GM21360 (cell line): ENCODE results near the gene SPATS2.
"Not testable (repeated sequence)": the region's sequence is repeated elsewhere in the genome, so short reads cannot be mapped to it uniquely, and the experiment has no call there.

Source experiments
- ATAC-seq: cut with Tn5 transposase; IDR thresholded peaks from one replicate; pipeline ENCODE4 v1.9.1; 2021; ENCODE audit warnings: mild to moderate bottlenecking, moderate library complexity; ENCODE audit not compliant: unreplicated experiment

The SPATS2 gene

DNA sequence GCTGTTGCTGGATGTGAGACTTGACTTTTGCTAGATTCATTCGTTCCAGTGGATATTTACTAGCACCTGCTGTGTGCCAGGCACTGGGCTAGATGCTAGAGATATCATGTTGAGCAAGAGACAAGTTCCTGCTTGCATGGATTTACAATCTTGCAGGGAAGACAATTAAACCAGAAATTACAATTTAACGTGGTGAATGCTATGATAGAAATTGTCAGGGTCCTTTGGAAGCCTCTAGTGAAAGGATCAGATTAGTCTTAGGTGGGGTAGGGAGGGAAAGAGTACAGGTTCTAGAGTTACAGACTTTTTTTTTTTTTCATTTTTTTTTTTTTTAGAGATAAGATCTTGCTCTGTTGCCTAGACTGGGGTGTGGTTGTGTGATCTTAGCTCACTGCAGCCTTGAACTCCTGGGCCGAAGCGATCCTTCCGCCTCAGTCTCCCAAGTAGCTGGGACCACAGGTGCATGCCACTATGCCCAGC lies 36.7 kb downstream of the SPATS2 start:
- no peak for ATAC-seq

DNA sequence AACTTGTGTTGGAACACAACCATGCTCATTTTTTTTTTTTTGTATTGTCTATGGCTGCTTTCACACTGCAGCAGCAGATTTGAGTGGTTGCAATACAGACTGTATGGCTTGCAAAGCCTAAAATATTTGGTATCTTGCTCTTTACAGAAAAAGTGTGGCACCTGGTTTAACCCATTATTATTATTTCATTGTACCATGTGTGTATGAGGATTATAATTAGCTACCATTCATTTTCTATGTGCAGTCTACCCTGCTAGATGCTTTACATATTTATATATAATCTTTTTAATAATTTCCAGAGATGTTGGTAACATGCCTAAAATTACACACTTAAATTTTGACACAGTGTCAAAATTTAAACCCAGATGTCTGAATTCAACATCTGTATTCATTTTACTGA lies 37.7 kb downstream of the SPATS2 start:
- ATAC-seq: no peak

DNA sequence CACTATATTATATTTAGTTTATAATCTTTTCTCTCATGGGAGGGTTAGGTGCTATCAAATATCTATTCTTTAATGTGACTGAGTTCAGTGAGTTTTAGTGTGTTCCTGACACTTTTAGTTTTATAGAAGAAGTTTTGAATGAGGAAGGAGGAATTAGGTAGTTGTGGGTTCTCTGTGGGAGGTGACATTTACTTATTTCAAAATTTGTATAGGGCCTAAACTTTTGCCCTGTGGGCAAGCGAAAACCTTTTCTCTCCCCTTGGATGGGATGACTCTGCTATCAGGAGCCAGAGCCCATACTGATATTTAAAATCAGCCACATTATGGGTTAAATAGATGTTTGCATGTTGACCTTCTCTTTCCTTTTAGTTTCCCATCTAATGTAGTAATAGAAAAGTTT lies 43.6 kb downstream of the SPATS2 start:
- ATAC-seq: no peak

DNA sequence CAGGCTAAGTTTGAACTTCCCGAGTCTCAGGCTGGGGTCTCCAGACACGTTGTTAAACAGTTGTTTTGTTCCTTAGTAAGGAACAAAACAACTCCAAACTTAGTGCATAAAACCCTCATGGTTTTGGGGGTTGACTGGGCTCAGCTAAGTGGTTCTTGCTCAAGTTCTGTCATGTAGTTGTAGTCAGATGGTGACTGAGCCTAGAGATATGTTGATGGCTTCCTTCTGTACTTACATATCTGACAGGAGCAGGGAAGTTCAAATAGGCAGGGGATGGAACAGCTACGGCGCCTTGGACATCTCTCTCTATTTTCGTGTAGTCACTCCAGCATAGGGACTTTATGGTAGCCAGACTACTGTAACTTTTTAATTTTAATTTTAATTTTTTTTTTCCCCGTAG lies 45.7 kb downstream of the SPATS2 start:
- ATAC-seq: no peak

- no peak for ATAC-seq
Measured at GRCh38 chr12:49413796-49414195, 46.5 kb downstream of the SPATS2 start.

DNA sequence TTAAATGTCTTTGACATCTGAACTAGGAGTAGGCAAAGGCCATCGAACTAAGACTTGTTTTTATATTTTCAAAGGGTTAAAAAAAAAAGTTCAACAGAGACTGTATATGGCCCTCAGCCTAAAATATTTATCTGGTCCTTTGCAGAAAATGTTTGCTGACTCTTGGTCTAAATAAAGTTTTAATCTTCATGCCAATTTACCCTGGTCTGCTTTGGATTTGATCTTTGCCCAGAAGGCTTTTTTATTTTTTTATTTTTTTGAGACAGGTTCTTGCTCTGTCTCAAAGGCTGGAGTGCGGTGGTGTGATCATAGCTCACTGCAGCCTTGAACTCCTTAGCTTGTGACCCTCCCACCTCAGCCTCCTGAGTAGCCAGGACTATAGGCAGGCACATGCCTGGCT lies 47.1 kb downstream of the SPATS2 start:
- no peak for ATAC-seq

DNA sequence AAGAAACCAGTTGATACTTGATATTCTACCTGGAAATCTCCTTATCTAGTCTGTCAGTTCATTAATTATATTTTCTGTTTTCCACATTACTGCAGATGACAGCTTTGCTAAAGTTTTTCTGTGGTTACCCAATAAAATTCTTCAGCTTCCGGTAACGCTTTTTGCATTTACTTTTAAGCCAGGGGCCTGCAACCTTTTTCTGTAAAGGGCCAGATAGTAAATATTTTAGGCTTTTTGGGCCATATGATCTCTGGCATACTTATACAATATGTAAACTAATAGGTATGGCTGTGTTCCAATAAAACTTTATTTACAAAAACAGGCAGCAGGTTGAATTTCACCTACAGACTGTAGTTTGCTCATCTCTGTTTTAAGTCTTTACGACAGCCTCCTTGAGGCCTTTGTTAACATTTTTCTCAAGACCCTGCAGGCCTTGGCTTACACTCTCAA lies 48.3 kb downstream of the SPATS2 start:
- no peak for ATAC-seq

GRCh38 chr12:49416892-49417291 lies 49.6 kb downstream of the SPATS2 start:
- no peak for ATAC-seq

DNA sequence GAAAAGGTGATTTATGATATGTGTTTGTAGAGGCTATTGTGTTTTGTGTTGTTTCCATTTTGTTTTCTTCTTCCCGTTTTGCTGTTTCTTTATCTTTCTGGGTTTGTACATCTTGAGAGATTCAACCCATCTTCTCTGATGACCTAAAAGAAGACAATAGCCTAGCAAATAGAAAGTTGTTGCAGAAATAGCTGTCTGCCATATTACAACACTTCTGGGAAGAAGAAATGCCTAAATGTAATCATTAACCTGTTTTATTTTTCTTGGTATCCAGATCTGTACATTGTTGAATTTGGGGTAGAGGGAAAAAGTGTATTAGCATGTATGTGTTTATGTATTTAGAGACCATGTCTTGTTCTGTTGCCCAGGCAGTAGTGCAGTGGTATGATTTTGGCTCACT lies 50.3 kb downstream of the SPATS2 start:
- ATAC-seq: no peak

DNA sequence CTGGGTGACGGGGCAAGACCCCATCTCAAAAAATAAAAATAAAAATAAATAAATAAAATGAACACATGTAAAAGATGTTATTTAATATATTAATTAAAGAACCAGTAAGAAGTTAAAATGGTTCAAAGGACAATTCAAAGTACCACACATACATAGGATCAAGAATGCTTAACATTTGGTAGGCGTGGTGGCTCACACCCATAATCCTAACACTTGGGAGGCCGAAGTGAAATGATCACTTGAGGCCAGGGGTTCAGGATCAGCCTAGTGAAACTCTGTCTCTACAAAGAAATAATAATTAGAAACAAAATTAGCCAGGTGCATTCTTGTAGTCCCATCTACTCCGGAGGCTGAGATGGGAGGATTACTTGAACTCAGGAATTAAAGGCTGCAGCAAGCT lies 53.3 kb downstream of the SPATS2 start:
- no peak for ATAC-seq

GRCh38 chr12:49422114-49422513 lies 54.9 kb downstream of the SPATS2 start:
- no peak for ATAC-seq

GRCh38 chr12:49428793-49429192 lies 61.5 kb downstream of the SPATS2 start:
- ATAC-seq: no peak

GRCh38 chr12:49432616-49433015 lies 65.4 kb downstream of the SPATS2 start:
- ATAC-seq: no peak

GRCh38 chr12:49436799-49437198 lies 69.5 kb downstream of the SPATS2 start:
- ATAC-seq: not testable (repeated sequence)

- ATAC-seq: no peak
Measured at GRCh38 chr12:49439042-49439441, 71.8 kb downstream of the SPATS2 start.

GRCh38 chr12:49440035-49440434 lies 72.8 kb downstream of the SPATS2 start:
- ATAC-seq: no peak

DNA sequence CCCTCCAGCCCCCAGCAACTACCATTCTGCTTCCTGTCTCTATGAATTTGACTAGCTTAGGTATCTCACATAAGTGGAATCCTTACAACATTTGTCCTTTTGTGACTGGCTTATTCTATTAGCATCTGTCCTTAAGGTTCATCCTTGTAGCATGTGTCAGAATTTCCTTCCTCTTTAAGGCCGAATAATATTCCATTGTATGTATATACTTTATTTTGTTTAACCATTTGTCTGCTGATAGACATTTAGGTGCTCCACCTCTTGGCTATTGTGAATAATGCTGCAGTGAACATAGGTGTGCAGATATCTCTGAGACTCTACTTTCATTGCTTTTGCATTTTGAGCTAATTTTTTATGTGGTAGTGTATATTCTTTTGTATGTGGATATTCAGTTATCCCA lies 75.7 kb downstream of the SPATS2 start:
- no peak for ATAC-seq

DNA sequence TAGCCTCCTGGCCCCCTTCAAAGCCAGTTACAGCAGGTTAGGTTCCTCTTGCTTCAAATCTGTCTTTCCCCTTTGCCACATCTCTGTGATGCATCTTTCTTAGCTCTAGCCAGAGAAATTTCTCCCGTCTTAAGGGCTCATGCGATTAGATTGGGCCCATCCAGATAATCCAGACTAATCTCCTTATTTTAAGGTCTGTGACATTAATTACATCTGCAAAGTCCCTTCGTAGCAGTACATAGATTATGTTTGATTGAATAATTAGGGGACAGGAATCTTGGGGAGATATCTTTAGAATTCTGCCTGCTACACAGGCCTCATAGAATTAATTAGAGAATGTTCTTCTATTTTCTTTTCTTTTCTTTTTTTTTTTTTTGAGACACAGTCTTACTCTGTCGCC lies 79.3 kb downstream of the SPATS2 start:
- ATAC-seq: no peak

DNA sequence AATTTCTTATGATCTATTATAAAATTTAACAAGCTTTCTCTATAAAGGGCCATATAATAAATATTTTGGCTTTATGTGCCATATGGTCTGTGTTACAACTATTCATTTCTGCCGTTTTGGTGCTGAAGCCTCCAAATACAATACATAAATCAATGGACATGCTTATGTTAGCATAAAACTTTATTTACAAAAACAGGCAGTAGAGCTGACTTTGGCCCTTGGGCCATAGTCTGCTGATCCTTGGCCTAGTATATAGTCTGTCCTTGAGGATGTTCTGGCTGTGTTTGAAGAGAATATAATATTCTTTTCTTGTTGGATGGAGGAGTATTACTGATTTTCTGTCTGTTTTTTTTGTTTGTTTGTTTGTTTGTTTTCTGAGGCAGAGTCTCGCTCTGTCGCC lies 81.6 kb downstream of the SPATS2 start:
- ATAC-seq: no peak

GRCh38 chr12:49451468-49452259 lies 84.4 kb downstream of the SPATS2 start:
- no peak for ATAC-seq

DNA sequence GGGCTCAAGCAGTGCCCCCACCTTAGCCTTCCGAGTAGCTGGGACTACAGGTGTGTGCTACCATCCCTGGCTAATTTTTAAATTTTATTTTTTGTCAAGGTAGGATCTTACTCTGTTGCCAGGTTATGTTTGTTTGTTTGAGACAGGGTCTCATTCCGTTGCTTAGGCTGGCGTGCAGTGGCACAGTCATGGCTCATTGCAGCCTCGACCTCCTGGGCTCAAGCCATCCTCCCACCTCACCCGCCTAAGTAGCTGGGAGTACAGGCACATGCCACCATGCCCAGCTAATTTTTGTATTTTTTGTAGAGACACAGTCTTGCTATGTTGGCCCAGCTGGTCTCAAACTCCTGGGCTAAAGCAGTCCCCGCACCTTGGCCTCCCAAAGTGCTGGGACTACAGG lies 88.2 kb downstream of the SPATS2 start:
- ATAC-seq: no peak

- ATAC-seq: no peak
Measured at GRCh38 chr12:49456131-49456679, 88.9 kb downstream of the SPATS2 start.

GRCh38 chr12:49458816-49459215 lies 91.6 kb downstream of the SPATS2 start:
- no peak for ATAC-seq
